Measurements from ENCODE around the gene FMC1.
A peak's percentile ranks its signal among the peaks of the same experiment; 100 is the strongest.
"Not testable (repeated sequence)": the region's sequence is repeated elsewhere in the genome, so short reads cannot be mapped to it uniquely, and the experiment has no call there.

The FMC1 gene

GRCh38 chr7:139341058-139341775 lies at the start of gene FMC1:
Gene FMC1 (plus strand): TSS chr7:139341337. CDS start chr7:139341385, 48 bp downstream.
- peak within 1 kb of the TSS; percentile 96 for H3K27ac ChIP-seq
- DNase-seq (ENCODE audit: low read depth, low spot score), result peak; percentile 44

GRCh38 chr7:139292821-139293220 lies 48.3 kb upstream of the FMC1 start:
- H3K27ac ChIP-seq, result no peak overlapping the region
- DNase-seq (ENCODE audit: low read depth, low spot score), result no peak

GRCh38 chr7:139293534-139293933 lies 47.6 kb upstream of the FMC1 start:
- no peak overlapping the region for H3K27ac ChIP-seq
- DNase-seq (ENCODE audit: low read depth, low spot score), result no peak

- no peak overlapping the region for H3K27ac ChIP-seq
- DNase-seq (ENCODE audit: low read depth, low spot score), result no peak
Observed at GRCh38 chr7:139294241-139294640, 46.9 kb upstream of the FMC1 start.

GRCh38 chr7:139294951-139295575 lies 46.1 kb upstream of the FMC1 start:
- no peak for DNase-seq (ENCODE audit: low read depth, low spot score)

GRCh38 chr7:139297795-139298194 lies 43.3 kb upstream of the FMC1 start:
- no peak for DNase-seq (ENCODE audit: low read depth, low spot score)
- no peak overlapping the region for H3K27ac ChIP-seq

More at GRCh38 chr7:139294951-139295575, 46.1 kb upstream of the FMC1 start:
- no peak overlapping the region for H3K27ac ChIP-seq

- no peak for DNase-seq (ENCODE audit: low read depth, low spot score)
- H3K27ac ChIP-seq, result no peak overlapping the region
Observed at GRCh38 chr7:139299296-139299695, 41.8 kb upstream of the FMC1 start.

- no peak for DNase-seq (ENCODE audit: low read depth, low spot score)
- H3K27ac ChIP-seq, result no peak overlapping the region
Observed at GRCh38 chr7:139300390-139300789, 40.7 kb upstream of the FMC1 start.

- no peak for DNase-seq (ENCODE audit: low read depth, low spot score)
- no peak overlapping the region for H3K27ac ChIP-seq
Observed at GRCh38 chr7:139304517-139304916, 36.6 kb upstream of the FMC1 start.

GRCh38 chr7:139317939-139318505 lies 23.1 kb upstream of the FMC1 start:
- no peak overlapping the region for H3K27ac ChIP-seq
- DNase-seq (ENCODE audit: low read depth, low spot score), result no peak

GRCh38 chr7:139321071-139321745 lies 19.9 kb upstream of the FMC1 start:
- DNase-seq (ENCODE audit: low read depth, low spot score), result no peak
- H3K27ac ChIP-seq, result no peak overlapping the region

- not testable (repeated sequence) for DNase-seq (ENCODE audit: low read depth, low spot score); H3K27ac ChIP-seq
Observed at GRCh38 chr7:139324709-139325108, 16.4 kb upstream of the FMC1 start.

GRCh38 chr7:139328375-139328774 lies 12.8 kb upstream of the FMC1 start:
- no peak overlapping the region for H3K27ac ChIP-seq
- peak; percentile 34 for DNase-seq (ENCODE audit: low read depth, low spot score)

GRCh38 chr7:139329119-139329518 lies 12.0 kb upstream of the FMC1 start:
- no peak for DNase-seq (ENCODE audit: low read depth, low spot score)
- no peak overlapping the region for H3K27ac ChIP-seq

GRCh38 chr7:139330333-139331030 lies 10.7 kb upstream of the FMC1 start:
- no peak for DNase-seq (ENCODE audit: low read depth, low spot score)
- no peak overlapping the region for H3K27ac ChIP-seq

GRCh38 chr7:139332697-139333359 lies 8.3 kb upstream of the FMC1 start:
- no peak for DNase-seq (ENCODE audit: low read depth, low spot score)
- H3K27ac ChIP-seq, result no peak overlapping the region

GRCh38 chr7:139333443-139333842 lies 7.7 kb upstream of the FMC1 start:
- not testable (repeated sequence) for H3K27ac ChIP-seq; DNase-seq (ENCODE audit: low read depth, low spot score)

- H3K27ac ChIP-seq, result no peak overlapping the region
- DNase-seq (ENCODE audit: low read depth, low spot score), result no peak
Observed at GRCh38 chr7:139334399-139335150, 6.6 kb upstream of the FMC1 start.

GRCh38 chr7:139339025-139339424 lies 2.1 kb upstream of the FMC1 start:
- H3K27ac ChIP-seq, result no peak overlapping the region
- no peak for DNase-seq (ENCODE audit: low read depth, low spot score)
